CD1c-positive myeloid dendritic cell (primary cell): ENCODE data around the gene ZNF175.

Experiments
- DNase-seq: peaks from one replicate; pipeline ENCODE4 v3.0.0-alpha.2; 2016; ENCODE audit errors: extremely low spot score

The ZNF175 gene

DNA sequence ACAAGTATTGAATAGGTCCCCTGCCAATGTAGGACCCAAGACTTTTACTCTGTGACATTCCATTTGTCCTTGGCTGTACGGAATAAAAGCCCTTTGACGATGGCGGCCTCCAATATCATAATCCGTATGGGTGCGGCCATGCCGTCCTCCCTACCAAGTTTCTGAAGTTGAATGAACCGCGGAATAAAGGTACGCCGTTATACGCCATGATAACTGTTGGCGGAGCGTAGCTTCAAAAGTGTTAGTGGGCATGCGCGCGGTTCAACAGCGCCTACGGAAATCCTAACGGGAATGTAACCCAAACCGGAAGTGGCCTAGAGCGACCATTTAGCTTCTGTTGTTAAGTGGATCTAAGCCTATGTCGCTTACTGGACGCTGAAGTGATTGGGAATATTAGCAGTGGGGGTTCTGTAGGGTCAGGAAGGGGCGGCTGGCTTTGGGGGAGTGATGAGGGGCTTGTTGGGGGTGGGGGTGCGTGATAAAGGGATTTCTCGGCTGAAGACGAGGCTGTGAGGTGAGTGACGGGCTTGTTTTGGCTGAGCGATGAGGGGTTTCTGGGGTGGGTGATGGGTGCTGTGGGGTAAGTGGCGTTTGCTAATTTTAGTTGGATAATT, at the start of gene ZNF175:
Gene ZNF175 (plus strand): TSS at position 322 of the 614 bp plus-strand sequence. CDS start 2,047 bp downstream, outside the sequence.
- DNase-seq = peak; percentile 97

GRCh38 chr19:51521357-51521756, 49.7 kb upstream of the ZNF175 start:
- no peak for DNase-seq

DNA sequence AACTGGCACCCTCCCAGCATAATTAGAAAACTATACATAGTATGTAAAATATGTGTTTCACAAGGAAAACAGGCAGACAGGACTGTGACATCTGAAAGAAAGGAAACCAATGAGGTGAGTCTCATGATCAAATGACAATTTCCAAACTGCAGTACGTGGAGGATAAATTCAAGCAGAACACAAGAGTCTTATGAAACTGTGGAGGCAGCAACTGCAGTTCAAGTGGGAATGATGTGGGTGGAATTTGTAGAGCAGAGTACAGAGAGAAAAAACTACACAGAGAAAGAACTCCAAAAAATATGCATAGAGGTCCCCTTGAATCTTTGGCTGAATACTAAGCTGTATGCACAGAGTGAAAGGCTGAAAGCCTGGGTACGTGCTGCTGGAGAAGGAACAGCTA, 49.3 kb upstream of the ZNF175 start:
- DNase-seq = no peak

DNA sequence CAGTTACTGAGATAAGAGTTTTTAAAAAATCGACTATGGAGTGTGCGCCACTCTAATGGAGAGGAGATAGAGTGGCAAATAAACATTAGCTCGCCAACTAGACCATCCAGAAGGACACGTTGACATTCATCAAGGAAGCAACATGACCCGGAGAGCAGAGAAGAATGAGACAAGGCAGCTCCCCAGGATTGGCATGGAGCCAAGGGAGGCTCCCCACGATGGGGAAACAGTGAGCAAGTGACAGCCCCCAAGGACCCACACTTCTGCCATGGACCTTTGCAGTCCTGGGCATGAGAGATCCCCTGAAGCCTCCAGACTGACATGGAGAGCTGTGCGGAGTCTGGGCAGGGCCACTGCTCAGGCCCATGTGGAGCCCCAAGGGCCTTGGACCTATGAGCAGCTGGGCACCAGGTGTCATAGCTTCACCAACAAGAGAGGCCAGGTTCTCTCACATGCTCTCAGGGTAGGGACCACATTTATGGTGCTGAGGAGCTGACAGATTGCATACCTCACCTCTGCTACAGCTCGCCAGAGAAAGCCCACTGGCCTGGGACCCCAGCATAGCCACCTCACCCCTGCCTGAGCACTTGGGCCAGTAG, 46.3 kb upstream of the ZNF175 start:
- no peak for DNase-seq

GRCh38 chr19:51525651-51526050, 45.4 kb upstream of the ZNF175 start:
- DNase-seq = no peak

DNA sequence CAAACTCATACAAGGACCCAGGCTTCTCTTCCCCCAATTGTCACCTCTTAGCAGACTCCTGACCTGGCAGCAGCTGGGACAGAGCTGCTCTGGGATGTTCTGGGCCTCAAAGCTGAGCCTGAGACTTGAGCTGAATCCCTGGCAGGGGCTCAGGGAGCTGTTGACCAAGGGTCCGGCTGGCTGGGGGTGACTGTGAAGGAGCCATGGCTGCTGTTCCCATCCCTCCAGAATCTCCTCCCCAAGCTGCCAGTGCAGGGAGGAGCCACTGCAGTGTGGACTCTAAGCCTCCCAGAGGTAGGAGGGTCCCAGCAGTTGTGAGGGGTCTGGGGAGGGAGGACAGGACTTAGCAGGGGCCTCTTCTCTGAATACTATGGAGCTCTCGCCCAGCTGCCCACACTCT, 41.8 kb upstream of the ZNF175 start:
- DNase-seq = no peak

- no peak for DNase-seq
Observed at GRCh38 chr19:51530616-51531015, 40.5 kb upstream of the ZNF175 start.

GRCh38 chr19:51531349-51532315, 39.5 kb upstream of the ZNF175 start, which contains the start of gene SIGLEC6:
Gene SIGLEC6 (minus strand): TSS chr19:51531670. CDS start chr19:51531648, 22 bp downstream.
- peak; percentile 90 for DNase-seq

GRCh38 chr19:51535535-51535934, 35.5 kb upstream of the ZNF175 start:
- no peak for DNase-seq

- no peak for DNase-seq
Observed at GRCh38 chr19:51539821-51540366, 31.2 kb upstream of the ZNF175 start.

DNA sequence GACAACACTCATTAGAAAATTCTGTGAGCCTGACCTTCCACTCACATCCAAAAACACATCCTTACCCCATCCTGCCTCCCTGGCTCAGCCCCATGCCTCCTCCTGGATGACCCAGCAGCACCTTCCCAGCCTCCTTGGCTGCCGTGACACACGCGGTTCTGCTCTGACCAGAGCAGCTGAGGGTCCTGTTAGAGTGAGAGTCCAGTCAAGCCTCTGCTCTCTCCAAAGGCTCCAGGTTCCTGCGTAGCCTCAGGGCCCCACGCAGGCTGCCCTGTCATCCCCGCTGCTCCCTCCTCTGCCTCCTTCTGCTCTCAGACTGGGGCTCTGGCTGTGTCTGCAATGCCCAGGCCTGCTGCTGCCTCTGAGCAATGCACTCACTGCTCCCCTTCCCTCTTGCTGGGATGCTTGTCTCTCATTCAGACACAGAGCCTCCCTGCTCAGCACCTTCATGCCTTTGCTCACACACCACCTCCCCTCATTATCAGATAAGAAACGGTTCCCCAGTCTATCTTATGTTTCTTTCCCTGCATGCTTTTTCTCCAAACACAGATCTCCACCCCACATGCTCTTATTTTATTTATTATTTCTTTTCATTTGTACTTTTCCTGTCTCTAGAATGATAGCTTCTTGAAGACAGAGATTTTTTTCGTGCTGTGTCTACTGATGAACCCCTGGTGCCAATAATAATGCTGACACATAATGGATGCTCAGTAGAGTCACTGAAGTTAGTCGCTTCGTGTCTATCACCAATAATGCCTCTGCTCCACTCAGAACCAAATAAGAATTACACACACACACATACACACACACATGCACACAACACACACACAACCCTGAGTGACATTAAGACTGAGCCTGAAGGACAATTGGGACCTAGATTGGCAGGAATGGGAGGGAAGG, 29.4 kb upstream of the ZNF175 start:
- no peak for DNase-seq

DNA sequence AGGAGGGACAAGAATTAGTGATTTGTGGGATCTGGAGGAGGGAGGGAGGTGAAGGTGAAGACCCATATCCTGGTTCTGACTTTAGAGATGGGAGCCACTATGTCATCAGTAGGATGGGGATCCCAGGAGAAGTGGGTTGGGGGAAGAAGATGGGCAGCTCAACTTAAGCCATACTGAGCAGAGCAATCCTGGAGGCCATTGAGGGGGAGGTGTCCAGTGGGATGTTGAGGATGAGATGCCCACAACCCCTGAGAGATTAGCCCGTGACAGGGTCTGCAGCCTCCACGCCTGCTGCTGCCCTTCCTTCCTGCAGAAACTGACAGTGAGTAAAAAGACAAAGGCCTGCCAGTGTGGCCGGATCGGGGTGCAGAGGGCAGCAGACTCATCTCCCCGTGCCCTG, 28.4 kb upstream of the ZNF175 start:
- no peak for DNase-seq

DNA sequence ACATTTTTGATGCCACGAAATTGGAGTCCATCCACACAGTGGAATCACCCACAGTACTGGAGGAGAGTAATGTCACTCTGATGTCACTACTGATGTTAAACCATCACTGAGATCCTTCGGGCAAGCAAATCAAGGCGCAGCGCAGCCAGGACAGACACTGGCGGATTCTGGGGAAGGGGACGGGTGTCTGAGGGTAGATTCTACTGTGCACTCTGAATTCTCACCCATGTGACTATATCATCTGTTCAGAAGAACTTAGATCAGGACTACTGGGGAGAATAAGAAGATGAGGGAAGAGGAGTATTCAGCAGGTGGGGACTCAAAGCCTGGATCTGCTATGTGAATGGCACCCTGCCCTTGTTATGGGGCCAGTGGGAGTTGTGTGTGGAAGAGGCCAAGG, 27.0 kb upstream of the ZNF175 start:
- no peak for DNase-seq

DNA sequence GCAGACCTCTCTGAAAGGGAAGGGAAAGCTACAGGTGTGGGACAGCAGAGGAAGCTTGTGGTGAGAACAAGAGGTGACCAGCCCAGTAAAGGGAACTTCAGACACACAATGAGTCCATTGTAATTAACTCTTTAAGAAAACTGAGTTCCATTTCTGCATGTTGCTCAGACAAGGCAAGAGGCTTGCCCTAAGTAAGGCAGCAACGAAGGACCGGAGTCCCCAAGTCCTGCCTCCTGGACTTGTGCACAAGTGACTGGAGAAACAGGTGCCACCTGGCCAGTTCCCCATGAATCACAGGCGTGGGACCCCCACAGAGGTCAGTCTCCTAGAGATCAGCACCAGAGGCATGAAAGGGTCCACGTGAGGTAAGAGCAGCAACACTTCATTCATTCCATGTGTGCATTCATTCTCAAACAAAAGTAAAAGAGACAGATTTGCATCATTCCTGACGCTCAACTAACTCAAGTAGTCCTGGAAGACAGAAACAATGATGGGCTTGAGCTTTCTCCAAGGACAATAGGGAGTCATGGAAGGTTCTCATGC, 24.9 kb upstream of the ZNF175 start:
- DNase-seq = no peak

DNA sequence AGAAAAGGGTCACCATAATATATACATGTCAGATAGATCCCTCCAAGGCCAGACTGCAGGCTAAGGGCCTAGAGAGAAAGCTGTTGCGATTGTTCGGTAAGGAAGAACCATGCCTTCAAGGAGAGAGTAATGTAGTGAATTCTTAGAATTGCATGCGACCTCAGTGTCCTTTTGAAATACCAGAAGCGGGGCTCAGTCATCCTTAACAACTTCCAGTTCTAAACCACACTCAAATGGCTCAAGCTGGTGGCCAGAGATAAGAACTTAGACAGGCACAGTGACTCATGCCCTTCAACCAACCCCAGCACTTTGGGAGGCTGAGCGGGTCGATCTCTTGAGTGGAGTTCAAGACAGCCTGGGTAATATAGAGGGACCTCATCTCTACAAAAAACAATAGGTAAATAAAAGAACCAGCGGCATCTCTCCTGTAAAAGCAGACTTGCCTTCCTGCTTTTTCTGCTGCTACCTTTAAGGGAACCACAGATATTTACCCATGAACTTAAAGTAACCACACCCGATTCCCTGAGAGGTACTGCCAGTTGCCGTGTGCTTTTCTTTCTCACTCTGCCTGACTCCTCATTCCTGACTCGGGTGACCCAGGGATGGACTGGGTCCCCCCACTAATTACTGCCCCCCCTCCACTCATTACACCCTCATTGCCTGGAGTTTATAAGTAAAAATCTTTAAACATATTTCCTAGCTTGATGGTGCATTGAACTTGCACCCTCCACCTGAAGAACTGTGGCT, 24.3 kb upstream of the ZNF175 start:
- DNase-seq = peak; percentile 65

GRCh38 chr19:51547397-51548212, 23.5 kb upstream of the ZNF175 start:
- DNase-seq = no peak

GRCh38 chr19:51548213-51548651, 22.9 kb upstream of the ZNF175 start:
- no peak for DNase-seq

GRCh38 chr19:51548891-51549305, 22.2 kb upstream of the ZNF175 start:
- DNase-seq = no peak
